Astrocyte of the spinal cord (primary cell): ENCODE data around the gene MYO3B.
A peak's percentile ranks its signal among the peaks of the same experiment; 100 is the strongest.

Source experiments
- DNase-seq: peaks from one replicate; pipeline ENCODE4 v3.0.0; 2011; ENCODE audit warnings: low read depth, low spot score
- H3K4me3 ChIP-seq: 2 replicates; pipeline ENCODE4 v1.5.1; 2011; ENCODE audit warnings: low read depth, mild to moderate bottlenecking, low read length, moderate library complexity
- CTCF ChIP-seq: IDR thresholded peaks from 2 replicates; pipeline ENCODE4 v1.5.1; 2012; ENCODE audit warnings: low read depth, mild to moderate bottlenecking, low read length, inconsistent platforms
- in situ Hi-C: cut with HindIII; loops from 2 replicates; pipeline ENCODE4 v1.10.0; 2017; ENCODE audit warnings: low sequenced_read_pairs

MYO3B gene

GRCh38 chr2:170369228-170369627 lies 191.3 kb downstream of the MYO3B start:
- TF ChIP-seq CTCF, result no peak
- no peak for DNase-seq
- in situ Hi-C loops, result no loop called here
- H3K4me3 ChIP-seq, result no peak overlapping the region

GRCh38 chr2:170369894-170370293 lies 191.9 kb downstream of the MYO3B start:
- peak; percentile 48 for DNase-seq
- H3K4me3 ChIP-seq, result no peak overlapping the region
- peak; percentile 8 for TF ChIP-seq CTCF
- in situ Hi-C loops, result no loop called here

- no peak overlapping the region for H3K4me3 ChIP-seq
- no peak for DNase-seq
- no peak for TF ChIP-seq CTCF
- in situ Hi-C loops, result no loop called here
Observed at GRCh38 chr2:170371231-170371998, 193.5 kb downstream of the MYO3B start.

GRCh38 chr2:170375192-170375591 lies 197.2 kb downstream of the MYO3B start:
- no peak for DNase-seq
- no peak overlapping the region for H3K4me3 ChIP-seq
- TF ChIP-seq CTCF, result no peak
- in situ Hi-C loops, result no loop called here

GRCh38 chr2:170377500-170378207 lies 199.7 kb downstream of the MYO3B start:
- H3K4me3 ChIP-seq, result no peak overlapping the region
- in situ Hi-C loops, result no loop called here
- no peak for DNase-seq
- TF ChIP-seq CTCF, result no peak

GRCh38 chr2:170380267-170380666 lies 202.3 kb downstream of the MYO3B start:
- in situ Hi-C loops, result no loop called here
- no peak for TF ChIP-seq CTCF
- no peak for DNase-seq

More at GRCh38 chr2:170380267-170380666, 202.3 kb downstream of the MYO3B start:
- H3K4me3 ChIP-seq, result no peak overlapping the region
